ENCODE measurements around the gene KCNA3.
"Not testable (repeated sequence)": the region's sequence is repeated elsewhere in the genome, so short reads cannot be mapped to it uniquely, and the experiment has no call there.

KCNA3 gene

GRCh38 chr1:110680036-110680735 is 5.4 kb upstream of the KCNA3 start:
- DNase-seq (ENCODE audit: extremely low read depth in 1 of 2, low read depth in 1 of 2), result no peak

GRCh38 chr1:110677526-110677925 is 2.8 kb upstream of the KCNA3 start:
- DNase-seq (ENCODE audit: extremely low read depth in 1 of 2, low read depth in 1 of 2), result no peak

DNA sequence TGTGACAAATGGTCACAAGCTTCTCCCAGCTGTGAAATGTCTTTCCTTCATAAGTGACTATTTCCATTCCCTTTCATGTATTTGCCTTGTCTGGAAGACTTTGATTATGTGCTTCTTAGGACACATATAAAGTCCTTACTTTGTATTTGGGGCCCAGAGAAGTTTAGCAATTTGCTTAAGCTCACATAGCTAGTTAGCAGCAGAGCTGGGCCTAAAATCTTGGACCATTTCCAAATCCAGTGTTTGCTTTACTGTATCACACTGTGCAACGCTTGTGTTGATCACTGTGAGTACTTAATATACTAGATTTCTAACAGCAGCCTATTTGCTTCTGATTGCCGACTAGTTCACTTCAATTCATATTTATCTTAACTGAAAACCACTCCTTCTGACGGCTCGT is 2.2 kb upstream of the KCNA3 start:
- DNase-seq (ENCODE audit: extremely low read depth in 1 of 2, low read depth in 1 of 2), result no peak

- no peak for DNase-seq (ENCODE audit: extremely low read depth in 1 of 2, low read depth in 1 of 2)
Measured at GRCh38 chr1:110675060-110675791, 486 bp upstream of the KCNA3 start.

DNA sequence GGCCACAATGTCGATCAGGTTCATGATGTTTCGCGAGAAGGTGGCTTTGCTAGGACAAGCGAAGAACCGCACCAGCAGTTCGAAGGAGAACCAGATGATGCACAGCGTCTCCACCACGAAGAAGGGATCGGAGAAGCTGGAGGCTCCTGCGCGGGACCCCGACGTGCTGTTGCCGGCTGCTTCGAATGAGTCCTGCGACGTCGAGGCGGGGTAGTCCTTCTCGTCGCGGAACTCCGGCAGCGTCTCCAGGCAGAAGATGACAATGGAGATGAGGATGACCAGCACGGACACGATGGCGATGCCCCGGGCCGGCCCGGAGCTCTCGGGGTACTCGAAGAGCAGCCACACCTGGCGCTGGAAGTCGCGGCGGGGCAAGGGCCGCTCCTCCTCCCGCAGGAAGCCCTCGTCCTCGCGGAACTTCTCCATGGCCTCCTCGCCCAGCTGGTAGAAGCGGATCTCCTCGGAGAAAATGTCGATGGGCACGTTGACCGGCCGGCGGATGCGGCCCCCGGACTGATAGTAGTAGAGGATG is 869 bp downstream of the KCNA3 start:
- DNase-seq (ENCODE audit: extremely low read depth in 1 of 2, low read depth in 1 of 2), result peak in 1 of 2 donors; percentile 3

DNA sequence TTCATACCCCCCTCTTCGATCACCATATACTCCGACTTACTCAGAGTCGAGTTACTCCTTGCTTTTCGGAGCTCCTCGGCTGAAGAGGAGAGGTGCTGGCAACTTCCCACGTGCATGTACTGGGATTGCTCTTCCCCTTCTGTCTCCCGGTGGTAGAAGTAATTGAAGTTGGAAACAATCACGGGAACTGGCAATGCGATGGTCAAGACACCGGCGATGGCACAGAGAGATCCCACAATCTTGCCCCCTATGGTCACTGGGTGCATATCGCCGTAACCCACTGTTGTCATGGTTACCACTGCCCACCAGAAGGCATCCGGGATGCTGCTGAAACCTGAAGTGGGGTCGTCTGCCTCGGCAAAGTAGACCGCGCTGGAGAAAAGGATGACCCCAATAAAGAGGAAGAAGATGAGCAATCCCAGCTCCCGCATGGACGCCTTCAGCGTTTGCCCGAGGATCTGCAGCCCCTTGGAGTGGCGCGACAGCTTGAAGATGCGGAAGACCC is 1.5 kb downstream of the KCNA3 start:
- DNase-seq (ENCODE audit: extremely low read depth in 1 of 2, low read depth in 1 of 2), result peak in 1 of 2 donors; percentile 8

- DNase-seq (ENCODE audit: extremely low read depth in 1 of 2, low read depth in 1 of 2), result peak in 1 of 2 donors; percentile 3
Measured at GRCh38 chr1:110672753-110673108, 2.0 kb downstream of the KCNA3 start.

- DNase-seq (ENCODE audit: extremely low read depth in 1 of 2, low read depth in 1 of 2), result peak in 1 of 2 donors; percentile 77
Measured at GRCh38 chr1:110672001-110672752, 2.6 kb downstream of the KCNA3 start.

- no peak for DNase-seq (ENCODE audit: extremely low read depth in 1 of 2, low read depth in 1 of 2)
Measured at GRCh38 chr1:110671361-110671760, 3.4 kb downstream of the KCNA3 start.

DNA sequence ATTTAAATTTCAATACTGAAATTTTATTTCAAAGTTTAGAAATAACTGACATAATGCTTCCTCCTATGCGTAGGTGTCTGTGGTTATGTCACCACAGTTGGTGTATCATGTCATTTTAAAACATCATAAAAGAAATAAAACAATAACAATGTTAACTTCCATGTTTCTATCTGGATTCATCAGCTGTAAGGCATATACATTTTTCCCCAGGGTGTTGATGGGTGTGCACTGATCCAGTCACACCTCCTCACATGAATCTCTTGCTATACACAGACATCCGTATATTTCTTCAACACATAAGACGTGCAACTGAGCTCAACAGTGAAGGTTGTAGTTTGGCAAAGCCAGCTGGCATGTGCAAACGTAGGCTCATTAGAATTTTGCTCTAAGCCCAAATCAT is 6.2 kb downstream of the KCNA3 start:
- no peak for DNase-seq (ENCODE audit: extremely low read depth in 1 of 2, low read depth in 1 of 2)

GRCh38 chr1:110667776-110668175 is 7.0 kb downstream of the KCNA3 start:
- DNase-seq (ENCODE audit: extremely low read depth in 1 of 2, low read depth in 1 of 2), result no peak

DNA sequence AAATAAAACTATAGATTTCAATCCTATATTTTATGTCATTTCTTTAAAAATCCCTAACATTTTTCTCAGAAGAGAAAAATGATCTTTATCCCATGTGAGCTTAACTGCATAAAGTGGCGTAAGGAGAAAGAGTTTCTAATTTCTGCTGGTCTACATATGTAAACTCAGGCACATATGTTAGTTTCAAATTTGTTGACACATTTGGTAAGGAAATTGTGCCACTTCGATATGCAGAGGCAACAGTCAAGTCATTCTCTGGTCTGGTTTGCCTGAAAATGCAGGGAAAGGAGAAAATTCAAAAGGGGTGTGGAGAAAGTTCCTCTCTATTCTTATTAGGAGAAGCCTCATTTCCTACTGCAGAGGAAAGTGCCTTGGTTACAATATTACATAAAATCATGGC is 11.5 kb downstream of the KCNA3 start:
- no peak for DNase-seq (ENCODE audit: extremely low read depth in 1 of 2, low read depth in 1 of 2)

DNA sequence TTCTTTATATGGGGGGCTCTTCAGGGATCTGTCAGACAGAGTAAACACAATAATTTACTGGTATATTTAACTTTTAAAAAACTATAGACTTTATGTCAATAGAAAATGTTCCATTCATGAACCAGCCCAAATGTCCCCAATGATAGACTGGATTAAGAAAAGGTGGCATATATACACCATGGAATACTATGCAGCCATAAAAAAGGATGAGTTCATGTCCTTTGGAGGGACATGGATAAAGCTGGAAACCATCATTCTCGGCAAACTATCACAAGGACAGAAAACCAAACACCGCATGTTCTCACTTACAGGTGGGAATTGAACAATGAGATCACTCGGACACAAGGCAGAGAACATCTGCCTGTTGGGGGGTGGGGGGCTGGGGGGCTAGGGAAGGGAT is 15.2 kb downstream of the KCNA3 start:
- DNase-seq (ENCODE audit: extremely low read depth in 1 of 2, low read depth in 1 of 2), result not testable (repeated sequence)

DNA sequence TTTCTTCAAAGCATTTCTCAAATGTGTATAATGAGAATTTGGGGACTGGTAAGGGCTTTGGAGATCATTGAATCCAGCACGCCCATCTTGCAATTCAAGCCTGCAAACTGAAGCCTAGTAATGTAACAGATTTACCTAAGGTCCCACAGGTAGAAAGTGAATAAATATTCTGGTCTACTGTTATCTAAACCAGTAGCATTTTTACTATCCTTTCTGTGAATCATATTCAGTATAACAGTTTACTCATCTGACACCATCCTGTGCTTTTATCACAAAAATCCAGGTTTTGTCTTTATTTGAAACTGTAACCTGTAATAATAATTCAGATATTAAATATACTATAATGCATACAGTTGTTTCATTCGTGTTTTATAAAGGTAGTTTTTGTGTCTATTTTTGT is 17.4 kb downstream of the KCNA3 start:
- DNase-seq (ENCODE audit: extremely low read depth in 1 of 2, low read depth in 1 of 2), result no peak

- no peak for DNase-seq (ENCODE audit: extremely low read depth in 1 of 2, low read depth in 1 of 2)
Measured at GRCh38 chr1:110650609-110651008, 24.1 kb downstream of the KCNA3 start.

GRCh38 chr1:110648417-110648816 is 26.3 kb downstream of the KCNA3 start:
- DNase-seq (ENCODE audit: extremely low read depth in 1 of 2, low read depth in 1 of 2), result no peak

DNA sequence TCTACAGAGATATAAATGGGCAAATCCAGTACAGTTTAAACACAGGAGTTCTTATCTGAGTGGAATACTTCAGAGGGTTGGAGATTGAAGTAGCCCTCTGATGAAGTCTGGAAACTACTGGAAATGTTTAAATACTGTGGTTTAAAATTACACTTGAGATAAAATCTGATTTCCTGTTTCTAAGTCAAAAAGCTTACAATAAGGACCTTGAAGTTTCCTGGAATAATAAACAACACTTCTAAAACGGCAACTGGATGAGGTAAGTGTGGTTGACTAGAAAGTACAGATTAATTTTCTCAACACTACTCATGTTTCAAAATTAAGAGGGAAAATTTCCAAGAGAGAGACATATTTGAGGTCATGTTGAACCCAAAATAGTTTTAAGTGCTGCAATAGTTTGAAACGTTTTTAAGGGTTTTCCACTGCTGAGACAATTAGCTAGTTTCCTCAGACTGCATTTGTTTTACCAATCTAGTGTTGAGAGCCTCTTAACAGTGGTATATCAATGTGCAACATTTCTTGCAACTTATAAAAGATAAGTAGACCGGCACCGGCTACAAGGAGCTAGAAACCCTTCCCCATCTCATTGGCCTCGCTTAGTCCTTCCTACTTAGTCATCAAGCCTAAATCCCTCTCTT is 27.4 kb downstream of the KCNA3 start:
- DNase-seq (ENCODE audit: extremely low read depth in 1 of 2, low read depth in 1 of 2), result no peak

DNA sequence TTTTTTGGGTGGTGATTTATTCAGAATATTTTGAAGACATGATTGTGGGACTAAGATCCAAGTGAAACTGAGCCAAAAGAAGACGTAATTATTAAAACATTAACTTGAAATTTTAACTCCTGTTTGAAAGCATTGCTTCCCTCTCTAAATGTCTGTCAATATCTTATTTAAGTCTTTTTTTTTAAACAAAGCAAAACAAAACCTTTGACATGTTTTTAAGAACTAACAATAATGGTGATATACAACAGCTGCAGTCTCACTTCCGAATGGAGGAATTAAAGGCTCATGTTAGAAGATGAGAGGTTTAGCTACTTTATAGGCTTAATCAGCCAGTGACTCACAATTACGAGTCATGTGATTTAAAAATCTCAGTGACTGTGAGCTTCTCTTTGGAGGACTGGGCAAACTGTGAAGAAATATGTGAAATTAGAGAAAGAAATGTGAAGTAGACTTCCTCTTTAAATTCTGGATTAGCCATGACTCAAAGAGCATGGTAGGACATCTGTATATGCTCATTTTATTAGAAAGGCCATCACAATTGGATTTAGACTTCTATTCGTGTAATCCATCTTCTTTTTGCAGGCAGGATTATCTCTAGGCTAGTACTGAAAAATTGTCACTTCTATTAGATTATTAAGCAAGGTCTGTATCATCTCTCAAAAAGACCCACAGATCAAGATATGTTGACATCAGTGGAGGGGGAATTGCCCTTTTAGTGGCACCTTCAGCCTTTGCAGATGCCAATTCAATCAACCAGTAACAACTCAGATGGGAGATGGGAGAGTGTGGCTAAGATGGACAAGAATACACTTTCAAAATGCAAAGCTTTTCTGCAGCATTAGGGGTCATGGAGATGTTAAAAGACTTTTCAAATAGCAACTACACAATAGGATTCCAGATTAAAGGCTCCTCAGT is 28.7 kb downstream of the KCNA3 start:
- DNase-seq (ENCODE audit: extremely low read depth in 1 of 2, low read depth in 1 of 2), result no peak

DNA sequence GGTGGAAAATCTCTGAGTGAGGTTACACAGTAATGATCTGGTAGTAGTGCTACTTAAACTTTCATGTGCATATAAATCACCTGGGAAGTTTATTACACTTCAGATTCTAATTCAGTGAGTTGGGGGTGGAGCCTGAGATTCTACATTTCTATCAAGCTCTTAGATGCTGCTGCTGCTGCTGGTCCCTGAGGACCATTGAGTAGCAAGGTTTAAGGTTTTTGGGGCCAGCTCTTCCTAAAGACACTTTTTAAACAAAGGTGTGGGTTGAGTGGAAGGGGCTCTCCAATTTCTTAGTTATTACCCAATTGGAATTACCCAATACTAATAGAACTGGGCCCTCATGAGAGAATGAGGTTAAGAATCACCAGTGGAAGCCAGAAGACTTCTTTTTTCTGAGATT is 29.5 kb downstream of the KCNA3 start:
- no peak for DNase-seq (ENCODE audit: extremely low read depth in 1 of 2, low read depth in 1 of 2)

Data from stimulated activated CD8-positive, alpha-beta memory T cell treated with anti-CD3 and anti-CD28 coated beads, Interleukin-7, amount 100 ng/mL, for 48 hours (primary cell).